ENCODE data around the gene C6orf58. TPM values are rescaled to one million over a fixed set of nuclear protein-coding genes. Genes with fewer than 3 reads are reported as not detected.

The C6orf58 gene
- total RNA-seq, 1 experiment from 2014 or later, result not detected

DNA sequence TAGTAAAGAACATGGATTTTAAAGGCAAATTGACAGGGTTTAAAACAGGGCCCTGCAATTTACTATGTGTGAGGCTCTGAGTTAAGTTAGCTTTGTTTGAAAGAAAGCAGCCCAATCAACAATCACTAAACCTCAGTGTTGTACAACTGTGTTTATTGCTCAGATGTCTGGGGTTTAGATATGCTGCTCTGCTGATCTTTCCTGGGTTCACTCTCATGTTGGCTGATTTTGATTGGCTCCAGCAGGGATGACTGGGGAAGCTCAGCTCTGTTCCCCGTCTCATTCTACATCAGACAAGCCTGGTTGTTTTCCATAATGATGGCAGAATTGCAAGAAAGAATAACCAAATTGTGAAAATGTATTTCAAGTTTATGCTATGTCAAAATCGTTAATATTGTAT is 10.9 kb downstream of the C6orf58 start:
- CTCF ChIA-PET, result no interaction called here

DNA sequence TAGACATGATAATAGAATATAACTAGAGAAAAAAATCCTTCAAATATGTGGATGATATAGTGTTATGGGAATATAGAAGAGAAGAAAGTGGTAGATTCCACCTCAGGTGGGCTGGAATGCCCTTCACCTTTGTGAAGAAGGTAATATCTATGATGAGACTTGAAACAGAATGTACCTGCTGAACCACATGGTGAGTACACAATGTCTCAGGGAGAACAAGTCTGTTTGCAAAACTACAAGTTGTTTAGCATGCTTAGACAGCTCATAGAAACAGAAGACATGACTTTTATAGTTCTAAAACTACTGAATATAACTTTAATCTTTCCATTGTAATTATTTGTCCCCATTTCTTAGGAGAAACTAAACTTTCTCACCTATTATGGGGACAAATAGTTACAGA is 12.2 kb downstream of the C6orf58 start:
- ATAC-seq, result no peak
- no peaks in the 10 kb centered on the region for H3K9me3 ChIP-seq (ENCODE audit: control insufficient read depth, insufficient read depth, low read depth, low read length)
- no peak for DNase-seq (ENCODE audit: low read depth, low spot score)
- H3K36me3 ChIP-seq (ENCODE audit: control insufficient read depth, insufficient read depth, low read length), result no peaks in the 10 kb centered on the region
- no peak overlapping the region for H3K4me3 ChIP-seq (ENCODE audit: low read depth in 2 of 2, low read length in 2 of 2)
- no peak overlapping the region for H3K27ac ChIP-seq (ENCODE audit: low read length)
- no TSS peak for BruUV-seq (replicated peaks)
- peaks cover 5% of the 10 kb centered on the region; the same call in 1 of the 2 replicates for H3K27me3 ChIP-seq (ENCODE audit: control insufficient read depth, insufficient read depth, low read length)
- ChIA-PET POLR2A (no interaction called here), CTCF (no interaction called here)
- H3K4me1 ChIP-seq (ENCODE audit: control insufficient read depth, insufficient read depth, low read length), result no peaks in the 10 kb centered on the region
- intact Hi-C loops (cut with micrococcal nuclease; ENCODE audit: unreplicated experiment), result no loop called here
- in situ Hi-C loops (cut with HindIII; ENCODE audit: low pct_unique_long_range_greater_than_20kb, low sequenced_read_pairs), result no loop called here
- TF ChIP-seq, protein P1, sequence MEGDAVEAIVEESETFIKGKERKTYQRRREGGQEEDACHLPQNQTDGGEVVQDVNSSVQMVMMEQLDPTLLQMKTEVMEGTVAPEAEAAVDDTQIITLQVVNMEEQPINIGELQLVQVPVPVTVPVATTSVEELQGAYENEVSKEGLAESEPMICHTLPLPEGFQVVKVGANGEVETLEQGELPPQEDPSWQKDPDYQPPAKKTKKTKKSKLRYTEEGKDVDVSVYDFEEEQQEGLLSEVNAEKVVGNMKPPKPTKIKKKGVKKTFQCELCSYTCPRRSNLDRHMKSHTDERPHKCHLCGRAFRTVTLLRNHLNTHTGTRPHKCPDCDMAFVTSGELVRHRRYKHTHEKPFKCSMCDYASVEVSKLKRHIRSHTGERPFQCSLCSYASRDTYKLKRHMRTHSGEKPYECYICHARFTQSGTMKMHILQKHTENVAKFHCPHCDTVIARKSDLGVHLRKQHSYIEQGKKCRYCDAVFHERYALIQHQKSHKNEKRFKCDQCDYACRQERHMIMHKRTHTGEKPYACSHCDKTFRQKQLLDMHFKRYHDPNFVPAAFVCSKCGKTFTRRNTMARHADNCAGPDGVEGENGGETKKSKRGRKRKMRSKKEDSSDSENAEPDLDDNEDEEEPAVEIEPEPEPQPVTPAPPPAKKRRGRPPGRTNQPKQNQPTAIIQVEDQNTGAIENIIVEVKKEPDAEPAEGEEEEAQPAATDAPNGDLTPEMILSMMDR (IDR thresholded peaks at IDR 0.05), result no peak
- TF ChIP-seq REST (IDR thresholded peaks at IDR 0.05; ENCODE audit: insufficient read depth in 1 of 2, low read depth in 2 of 2, low read length in 1 of 2) (no peak), POLR2AphosphoS5 (IDR thresholded peaks at IDR 0.05; ENCODE audit: low read depth, low read length) (no peak), TCF7L2 (IDR thresholded peaks at IDR 0.05; ENCODE audit: low read depth, low read length) (no peak), SIN3A (IDR thresholded peaks at IDR 0.05; ENCODE audit: borderline replicate concordance, insufficient read depth, low read depth, low read length) (no peak)

More for the DNA sequence above, 10.9 kb downstream of the C6orf58 start:
- H3K4me1 ChIP-seq (ENCODE audit: control insufficient read depth, insufficient read depth, low read length), result no peaks in the 10 kb centered on the region
- H3K27me3 ChIP-seq (ENCODE audit: control insufficient read depth, insufficient read depth, low read length), result peaks cover 5% of the 10 kb centered on the region; the same call in 1 of the 2 replicates
- POLR2A ChIA-PET, result no interaction called here
- no peaks in the 10 kb centered on the region for H3K36me3 ChIP-seq (ENCODE audit: control insufficient read depth, insufficient read depth, low read length)
- DNase-seq (ENCODE audit: low read depth, low spot score) (no peak), ATAC-seq (no peak)
- no peak overlapping the region for H3K4me3 ChIP-seq (ENCODE audit: low read depth in 2 of 2, low read length in 2 of 2)
- in situ Hi-C loops (cut with HindIII; ENCODE audit: low pct_unique_long_range_greater_than_20kb, low sequenced_read_pairs), result no loop called here
- no peak overlapping the region for H3K27ac ChIP-seq (ENCODE audit: low read length)
- intact Hi-C loops (cut with micrococcal nuclease; ENCODE audit: unreplicated experiment), result no loop called here
- no peak for TF ChIP-seq POLR2AphosphoS5 (IDR thresholded peaks at IDR 0.05; ENCODE audit: low read depth, low read length)
- TF ChIP-seq, protein P1 (IDR thresholded peaks at IDR 0.05), result no peak
- TF ChIP-seq TCF7L2 (IDR thresholded peaks at IDR 0.05; ENCODE audit: low read depth, low read length), result no peak
- no peak for TF ChIP-seq SIN3A (IDR thresholded peaks at IDR 0.05; ENCODE audit: borderline replicate concordance, insufficient read depth, low read depth, low read length)
- TF ChIP-seq REST (IDR thresholded peaks at IDR 0.05; ENCODE audit: insufficient read depth in 1 of 2, low read depth in 2 of 2, low read length in 1 of 2), result no peak
- no peaks in the 10 kb centered on the region for H3K9me3 ChIP-seq (ENCODE audit: control insufficient read depth, insufficient read depth, low read depth, low read length)
- no TSS peak for BruUV-seq (replicated peaks)
